Measurements from ENCODE around the gene B3GAT1.
"Not testable (repeated sequence)": the region's sequence is repeated elsewhere in the genome, so short reads cannot be mapped to it uniquely, and the experiment has no call there.

The B3GAT1 gene, protein sequence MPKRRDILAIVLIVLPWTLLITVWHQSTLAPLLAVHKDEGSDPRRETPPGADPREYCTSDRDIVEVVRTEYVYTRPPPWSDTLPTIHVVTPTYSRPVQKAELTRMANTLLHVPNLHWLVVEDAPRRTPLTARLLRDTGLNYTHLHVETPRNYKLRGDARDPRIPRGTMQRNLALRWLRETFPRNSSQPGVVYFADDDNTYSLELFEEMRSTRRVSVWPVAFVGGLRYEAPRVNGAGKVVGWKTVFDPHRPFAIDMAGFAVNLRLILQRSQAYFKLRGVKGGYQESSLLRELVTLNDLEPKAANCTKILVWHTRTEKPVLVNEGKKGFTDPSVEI

DNA sequence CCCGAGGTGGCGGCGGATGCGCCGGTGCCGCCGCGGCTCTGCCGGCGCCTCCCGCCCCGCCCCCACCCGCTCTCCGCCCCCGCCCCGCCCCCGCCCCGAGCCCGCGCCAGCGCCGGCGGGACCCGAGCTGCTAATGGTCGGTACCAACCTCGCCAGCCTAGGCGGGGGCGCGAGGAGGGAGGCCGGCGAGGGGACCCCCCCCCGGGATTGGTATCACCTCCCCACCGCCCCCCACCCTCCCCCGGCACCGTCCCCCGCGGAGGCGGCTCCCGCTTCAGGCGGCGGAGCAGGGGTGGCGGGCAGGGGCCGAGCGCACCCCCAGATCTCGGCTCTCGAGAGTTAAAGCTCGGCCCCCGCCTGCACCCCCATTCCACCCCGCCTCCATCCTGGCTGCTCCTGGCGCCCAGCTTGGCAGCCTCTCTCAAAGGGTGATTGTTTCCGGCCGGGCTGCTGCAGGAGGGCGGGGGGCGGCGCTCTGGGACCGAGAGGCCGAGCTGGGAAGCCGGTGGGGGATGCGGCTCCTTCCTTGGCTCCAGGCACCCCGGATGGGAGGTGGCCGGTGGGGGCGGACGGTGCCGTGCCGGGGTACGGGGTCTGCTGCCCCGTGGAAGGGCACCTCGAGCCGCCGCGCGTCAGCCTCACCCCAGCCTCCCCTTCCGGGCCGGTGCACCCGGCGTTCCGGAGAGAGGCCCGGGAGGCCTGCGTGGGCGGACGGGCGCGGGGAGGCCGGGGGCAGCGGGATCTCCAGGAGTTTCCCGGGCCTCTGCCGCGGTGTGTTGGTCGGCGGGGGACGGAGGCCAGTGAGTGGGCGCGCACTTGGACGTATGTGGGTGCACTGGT, at the start of gene B3GAT1:
Gene B3GAT1 (minus strand): TSS at position 40 of the 840 bp plus-strand sequence. CDS start 24,583 bp downstream, outside the sequence.
- peak; percentile 97 for DNase-seq (ENCODE audit: low spot score)

DNA sequence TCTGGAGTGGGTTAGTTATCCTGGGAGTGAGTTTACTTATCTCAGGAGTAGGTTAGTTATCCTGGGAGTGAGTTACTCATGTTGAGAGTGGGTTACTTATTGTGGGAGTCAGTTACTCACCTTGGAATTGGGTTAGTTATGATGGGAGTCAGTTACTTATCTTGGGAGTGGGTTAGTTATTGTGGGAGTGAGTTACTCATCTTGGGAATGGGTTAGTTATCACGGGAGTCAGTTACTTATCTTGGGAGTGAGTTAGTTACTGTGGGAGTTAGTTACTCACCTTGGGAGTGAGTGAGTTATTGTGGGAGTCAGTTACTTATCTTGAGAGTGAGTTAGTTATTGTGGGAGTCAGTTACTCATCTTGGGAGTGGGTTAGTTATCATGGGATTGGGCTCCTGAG, 49.6 kb upstream of the B3GAT1 start:
- DNase-seq (ENCODE audit: low spot score), result no peak

DNA sequence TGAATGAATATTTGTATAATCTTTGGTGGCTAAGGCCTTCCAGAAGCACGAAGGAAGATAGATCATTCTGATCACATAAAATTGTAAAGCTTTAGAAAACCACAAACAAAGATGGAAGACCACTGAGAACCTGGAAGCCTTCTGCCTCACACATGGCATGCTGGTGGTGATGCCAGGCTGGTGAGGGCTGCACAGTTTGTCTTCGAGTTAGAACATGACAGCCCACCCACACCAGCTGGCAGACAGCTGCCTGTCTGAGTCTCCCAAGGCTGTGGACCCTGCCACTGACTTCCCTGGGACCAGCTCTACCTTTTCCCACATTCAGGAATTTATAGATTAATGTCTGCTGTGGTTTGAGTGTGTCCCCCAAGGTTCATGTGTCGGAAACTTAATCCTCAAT, 48.8 kb upstream of the B3GAT1 start:
- no peak for DNase-seq (ENCODE audit: low spot score)

DNA sequence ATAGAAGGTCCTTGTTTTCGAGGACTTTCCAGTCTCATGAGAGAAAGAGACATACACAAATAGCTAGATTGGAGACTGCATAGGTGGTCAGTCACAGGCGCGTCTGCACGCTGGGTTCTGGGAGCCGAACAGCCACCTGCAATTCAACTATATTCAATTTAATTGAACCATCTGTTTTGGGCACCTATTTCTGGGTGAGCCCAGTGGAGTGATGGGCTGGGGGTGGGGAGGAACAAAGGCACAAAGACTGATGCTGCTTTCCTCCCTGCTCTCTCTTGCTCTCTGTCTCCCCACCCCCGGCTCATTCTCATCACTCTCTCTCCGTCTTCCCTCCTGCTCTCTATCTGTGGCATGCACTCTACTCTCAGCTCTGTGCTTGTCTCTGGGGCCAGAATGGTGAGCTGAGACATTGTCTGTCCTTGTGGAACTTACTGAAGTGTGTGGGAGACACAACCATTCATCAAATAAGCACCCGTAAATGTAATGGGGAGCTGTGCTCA, 48.1 kb upstream of the B3GAT1 start:
- no peak for DNase-seq (ENCODE audit: low spot score)

DNA sequence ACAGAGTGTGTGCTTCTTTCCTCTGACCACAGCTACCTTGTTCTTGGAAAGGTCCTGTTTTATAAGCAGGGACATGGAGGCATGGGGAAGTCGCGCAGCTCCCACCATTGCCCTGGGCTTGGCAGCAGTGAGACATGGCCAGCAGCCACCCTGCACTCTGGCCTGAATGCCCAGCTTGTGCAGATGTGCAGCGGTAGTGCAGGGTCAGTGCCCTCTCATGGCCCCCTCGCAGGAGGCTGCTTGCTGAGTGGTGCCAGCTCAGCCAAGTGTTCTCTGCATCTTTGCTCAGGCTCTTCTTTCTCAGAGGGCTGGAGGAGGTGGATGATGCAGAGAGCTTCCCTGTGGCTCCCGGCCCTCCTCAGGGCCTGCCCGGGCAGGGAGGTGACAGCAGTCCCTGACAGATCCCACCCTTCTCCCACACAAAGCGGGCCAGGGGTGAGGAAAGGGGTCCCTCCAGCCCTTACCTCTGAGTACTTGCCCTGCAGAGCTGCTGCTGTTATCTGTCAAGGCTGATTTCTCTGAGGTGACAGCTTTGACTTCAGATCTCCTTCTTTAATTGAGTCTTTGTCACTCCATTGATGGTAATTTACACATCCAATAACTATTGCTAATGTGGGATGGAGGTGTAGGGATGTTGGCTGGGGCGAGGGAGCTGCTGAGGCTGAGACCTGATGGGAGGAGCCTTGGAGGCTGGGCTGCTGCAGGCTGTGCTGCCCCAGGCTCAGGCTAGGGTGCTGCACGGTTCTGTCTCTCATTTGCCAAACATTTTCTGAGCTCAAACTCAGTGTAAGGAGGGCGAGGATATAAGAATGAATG, 47.4 kb upstream of the B3GAT1 start:
- peak; percentile 47 for DNase-seq (ENCODE audit: low spot score)

DNA sequence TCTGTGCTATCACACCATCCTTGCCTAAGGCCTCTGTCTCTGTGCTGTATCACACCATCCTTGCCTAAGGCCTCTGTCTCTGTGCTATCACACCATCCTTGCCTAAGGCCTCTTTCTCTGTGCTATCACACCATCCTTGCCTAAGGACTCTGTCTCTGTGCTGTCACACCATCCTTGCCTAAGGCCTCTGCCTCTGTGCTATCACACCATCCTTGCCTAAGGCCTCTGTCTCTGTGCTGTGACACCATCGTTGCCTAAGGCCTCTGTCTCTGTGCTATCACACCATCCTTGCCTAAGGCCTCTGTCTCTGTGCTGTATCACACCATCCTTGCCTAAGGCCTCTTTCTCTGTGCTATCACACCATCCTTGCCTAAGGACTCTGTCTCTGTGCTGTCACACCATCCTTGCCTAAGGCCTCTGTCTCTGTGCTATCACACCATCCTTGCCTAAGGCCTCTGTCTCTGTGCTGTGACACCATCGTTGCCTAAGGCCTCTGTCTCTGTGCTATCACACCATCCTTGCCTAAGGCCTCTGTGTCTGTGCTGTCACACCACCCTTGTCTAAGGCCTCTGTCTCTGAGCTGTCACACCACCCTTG, 45.5 kb upstream of the B3GAT1 start:
- DNase-seq (ENCODE audit: low spot score), result not testable (repeated sequence)

DNA sequence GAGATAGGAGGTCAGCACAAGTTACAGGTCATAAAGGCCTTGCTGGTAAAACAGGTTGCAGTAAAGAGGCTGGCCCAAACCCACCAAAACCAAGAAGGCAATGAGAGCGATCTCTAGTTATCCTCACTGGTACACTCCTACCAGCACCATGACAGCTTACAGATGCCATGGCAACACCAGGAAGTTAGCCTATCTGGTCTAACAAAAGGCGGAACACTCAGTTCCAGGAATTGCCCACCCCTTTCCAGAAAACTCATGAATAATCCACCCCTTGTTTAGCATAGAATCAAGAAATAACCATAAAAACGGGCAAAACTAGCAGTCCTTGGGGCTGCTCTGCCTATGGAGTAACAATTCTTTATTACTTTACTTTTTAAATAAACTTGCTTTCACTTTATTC, 43.5 kb upstream of the B3GAT1 start:
- DNase-seq (ENCODE audit: low spot score), result no peak

DNA sequence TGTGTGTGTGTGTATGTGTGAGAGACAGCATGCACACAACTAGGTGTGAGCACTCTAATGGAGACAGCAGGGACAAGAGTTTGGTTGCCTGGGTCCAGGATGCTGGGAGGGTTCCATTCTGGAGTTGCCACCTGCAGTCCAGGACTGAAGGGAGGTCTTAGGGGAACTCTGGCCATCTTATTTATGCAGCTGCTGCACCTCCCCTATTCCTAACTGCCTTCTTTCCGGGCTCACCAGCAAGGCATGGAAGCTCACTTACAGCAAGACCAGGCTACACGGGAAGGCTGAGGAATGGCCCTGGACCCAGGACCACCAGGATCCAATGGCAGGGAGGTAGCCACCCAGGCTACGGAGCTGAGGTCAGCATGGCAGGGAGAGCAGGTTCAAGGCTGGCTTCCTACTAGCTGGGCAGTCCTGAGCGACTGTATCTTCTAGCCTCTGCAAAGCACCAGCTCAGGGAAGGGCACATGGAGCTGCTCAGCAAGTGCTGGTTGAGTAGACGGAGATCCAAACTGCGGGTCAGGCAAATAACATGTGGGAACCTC, 42.2 kb upstream of the B3GAT1 start:
- DNase-seq (ENCODE audit: low spot score), result no peak

DNA sequence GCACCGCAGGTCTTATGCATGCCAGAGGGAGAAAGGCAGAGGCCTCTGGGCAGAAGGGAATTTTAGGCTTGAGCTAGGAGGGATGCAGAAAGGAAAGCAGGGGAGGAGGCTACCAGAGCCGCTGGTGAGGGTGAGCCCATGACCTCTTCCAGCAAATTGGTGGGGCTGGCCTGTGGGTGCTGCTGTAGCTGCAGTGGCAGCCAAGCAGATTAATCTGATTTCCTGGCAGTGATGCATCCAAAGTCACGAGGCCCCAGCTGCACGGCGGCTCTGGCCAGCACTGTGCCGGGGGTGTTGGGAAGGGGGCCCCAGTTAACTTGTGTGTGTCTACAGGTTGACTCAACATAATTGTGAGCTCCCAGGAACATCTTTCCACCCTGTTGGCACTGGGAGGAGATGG, 41.4 kb upstream of the B3GAT1 start:
- peak; percentile 76 for DNase-seq (ENCODE audit: low spot score)

DNA sequence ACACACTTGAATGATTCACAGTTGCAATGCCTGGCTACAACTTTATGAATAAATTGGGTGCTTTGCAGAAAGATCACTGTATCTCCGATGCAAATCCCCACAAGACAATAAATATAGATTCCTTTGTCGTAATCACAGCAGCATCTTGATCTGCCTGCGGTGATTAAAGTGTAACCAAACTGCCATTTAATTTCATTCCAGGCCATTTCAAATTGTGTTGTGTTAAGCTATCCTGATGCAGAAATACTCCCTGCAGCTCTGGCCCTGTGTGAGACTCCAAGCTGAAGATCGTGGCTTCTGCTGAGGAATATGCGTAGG, 40.8 kb upstream of the B3GAT1 start:
- DNase-seq (ENCODE audit: low spot score), result no peak

DNA sequence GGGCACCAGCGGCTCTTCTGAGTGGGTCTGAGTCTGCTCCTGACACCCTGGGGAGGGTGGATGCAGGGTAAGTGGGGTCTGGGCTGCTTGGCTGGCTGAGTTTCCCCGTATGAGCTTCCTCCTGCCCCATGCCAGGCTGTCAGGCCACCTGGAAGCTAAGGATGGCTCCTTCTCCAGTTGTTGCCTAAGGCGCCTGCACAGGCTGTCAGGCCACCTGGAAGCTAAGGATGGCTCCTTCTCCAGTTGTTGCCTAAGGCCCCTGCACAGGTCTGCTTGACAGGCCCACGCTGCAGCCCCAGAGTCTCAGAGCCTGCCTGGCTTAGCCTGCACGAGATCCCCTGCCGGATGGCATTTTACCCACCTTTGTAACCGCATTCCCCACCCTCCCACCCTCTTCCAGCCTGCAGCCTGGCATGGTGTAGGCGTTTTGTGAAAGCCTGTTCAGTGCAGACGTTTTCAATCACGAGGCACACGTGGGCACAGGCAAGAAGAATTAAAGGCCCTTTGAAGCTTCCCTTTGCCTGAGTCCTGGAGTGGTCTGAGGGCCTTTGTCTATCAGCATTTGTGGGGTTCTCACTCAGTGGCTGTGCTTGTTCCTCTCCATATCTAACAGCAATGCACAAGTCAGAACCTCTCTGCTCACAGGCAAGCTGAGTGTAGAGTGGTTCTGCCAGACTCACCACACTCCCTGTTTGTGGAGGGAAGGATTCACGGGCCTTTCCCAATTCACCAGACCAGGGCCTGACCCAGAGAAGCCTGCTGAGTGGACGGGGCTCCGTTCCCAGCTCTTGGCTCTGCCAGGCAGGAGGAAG, 40.2 kb upstream of the B3GAT1 start:
- peak; percentile 51 for DNase-seq (ENCODE audit: low spot score)

DNA sequence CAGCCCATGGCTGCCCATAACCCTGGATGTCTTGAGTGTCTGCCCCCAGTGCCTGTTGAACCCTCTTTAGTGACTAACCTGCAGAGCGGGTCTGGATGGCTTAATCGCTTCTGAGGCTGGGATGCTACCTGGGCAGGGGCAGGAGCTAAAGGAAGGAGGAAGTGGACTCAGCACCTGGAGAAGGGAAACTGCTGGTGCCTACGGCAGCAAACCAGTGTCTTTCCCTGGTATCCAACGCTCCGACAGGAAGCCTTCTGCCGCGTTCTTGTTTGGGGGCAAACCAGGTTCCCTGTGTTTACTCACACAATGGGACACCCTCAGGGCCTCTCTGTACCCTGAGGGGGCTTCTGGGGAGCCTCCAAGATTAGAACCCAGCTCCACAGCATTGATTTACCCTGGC, 38.1 kb upstream of the B3GAT1 start:
- no peak for DNase-seq (ENCODE audit: low spot score)

DNA sequence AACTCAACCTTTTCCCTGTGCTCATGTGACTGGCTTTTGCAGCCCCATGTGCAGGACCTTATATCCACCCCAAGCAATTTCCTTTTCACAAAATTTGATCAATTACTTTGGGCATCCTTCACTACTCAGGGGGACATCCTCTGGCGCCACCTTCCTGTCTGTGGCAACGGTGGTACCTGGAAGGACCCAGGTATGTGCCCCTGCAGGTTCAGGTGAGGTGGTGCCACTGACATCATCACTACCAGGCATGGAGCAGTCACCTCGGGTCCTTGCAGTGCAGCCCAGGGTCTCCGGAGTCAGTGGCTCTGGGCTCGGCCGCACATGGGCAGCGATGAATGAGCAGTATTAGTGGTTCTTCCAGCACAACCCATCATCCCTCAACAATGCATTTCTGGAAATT, 37.7 kb upstream of the B3GAT1 start:
- no peak for DNase-seq (ENCODE audit: low spot score)

DNA sequence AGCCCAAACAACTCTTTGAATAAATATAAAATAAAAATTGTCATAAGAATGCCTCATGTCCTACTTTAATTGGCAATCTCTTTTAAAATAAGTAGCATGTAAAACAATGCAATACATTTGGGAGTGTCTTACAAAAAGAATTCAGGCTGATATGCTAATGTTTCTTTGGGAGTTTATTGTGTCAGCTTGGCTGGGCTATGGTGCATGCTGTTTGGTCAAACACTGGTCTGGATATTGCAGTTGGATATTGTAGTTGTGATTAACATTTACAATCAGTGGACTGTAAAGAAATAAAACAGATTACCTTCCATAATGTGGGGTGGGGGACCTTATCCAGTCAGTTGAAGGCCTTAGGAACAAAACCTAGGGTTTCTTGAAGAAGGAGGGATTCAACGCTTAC, 37.0 kb upstream of the B3GAT1 start:
- no peak for DNase-seq (ENCODE audit: low spot score)

DNA sequence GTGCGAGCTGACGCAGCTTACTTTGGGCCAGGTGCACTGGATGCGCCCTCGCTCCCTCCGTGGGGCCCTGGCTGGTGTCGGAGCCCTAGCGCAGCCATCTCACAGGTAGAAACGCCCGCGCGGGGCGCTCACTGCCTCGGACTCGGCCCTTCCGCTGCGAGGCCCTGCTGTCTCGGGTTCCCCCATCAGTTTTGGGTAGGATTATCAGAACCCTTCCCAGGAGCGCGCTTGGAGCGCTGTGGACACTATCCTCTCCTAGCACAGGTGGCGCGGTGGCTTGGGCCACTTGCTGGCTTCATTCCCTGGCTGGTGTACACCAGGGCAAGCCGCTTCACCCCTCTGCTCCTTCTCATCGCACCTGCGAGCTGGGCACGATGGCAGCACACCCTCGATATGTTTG, 35.7 kb upstream of the B3GAT1 start:
- DNase-seq (ENCODE audit: low spot score), result no peak

DNA sequence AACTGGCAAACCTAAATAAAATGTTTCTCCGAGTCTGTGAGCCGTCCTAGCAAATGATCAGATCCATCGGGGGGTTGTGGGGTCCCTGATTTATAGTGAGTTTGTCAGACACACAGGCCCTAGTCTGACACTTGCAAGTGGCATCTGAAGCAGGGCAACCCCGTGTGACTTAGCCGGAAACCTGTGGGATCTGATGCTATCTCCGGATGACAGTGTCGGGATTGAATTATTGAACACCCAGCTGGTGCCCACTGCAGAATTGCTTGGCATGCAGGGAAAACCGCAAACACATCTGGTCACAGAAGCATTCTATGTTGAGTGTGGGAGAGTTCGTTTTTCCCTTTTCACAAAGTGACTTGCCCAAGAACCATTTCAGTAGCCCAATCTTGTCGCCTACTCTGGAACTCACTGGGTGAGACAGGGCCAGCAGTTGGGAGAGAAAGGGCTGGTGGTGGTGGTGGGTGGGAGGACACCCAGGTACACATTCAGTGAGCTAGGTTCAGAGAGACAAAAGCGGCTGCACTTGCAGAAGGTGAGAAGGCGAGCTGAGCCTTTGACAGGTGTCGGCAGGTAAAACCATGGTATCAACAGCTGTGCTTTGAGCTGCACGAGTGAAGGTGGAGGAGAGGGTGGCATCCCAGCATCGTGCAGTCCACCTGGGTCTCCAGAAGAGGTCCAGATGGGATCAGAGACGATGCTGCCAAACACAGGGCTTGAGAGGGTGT, 33.7 kb upstream of the B3GAT1 start:
- DNase-seq (ENCODE audit: low spot score), result no peak

DNA sequence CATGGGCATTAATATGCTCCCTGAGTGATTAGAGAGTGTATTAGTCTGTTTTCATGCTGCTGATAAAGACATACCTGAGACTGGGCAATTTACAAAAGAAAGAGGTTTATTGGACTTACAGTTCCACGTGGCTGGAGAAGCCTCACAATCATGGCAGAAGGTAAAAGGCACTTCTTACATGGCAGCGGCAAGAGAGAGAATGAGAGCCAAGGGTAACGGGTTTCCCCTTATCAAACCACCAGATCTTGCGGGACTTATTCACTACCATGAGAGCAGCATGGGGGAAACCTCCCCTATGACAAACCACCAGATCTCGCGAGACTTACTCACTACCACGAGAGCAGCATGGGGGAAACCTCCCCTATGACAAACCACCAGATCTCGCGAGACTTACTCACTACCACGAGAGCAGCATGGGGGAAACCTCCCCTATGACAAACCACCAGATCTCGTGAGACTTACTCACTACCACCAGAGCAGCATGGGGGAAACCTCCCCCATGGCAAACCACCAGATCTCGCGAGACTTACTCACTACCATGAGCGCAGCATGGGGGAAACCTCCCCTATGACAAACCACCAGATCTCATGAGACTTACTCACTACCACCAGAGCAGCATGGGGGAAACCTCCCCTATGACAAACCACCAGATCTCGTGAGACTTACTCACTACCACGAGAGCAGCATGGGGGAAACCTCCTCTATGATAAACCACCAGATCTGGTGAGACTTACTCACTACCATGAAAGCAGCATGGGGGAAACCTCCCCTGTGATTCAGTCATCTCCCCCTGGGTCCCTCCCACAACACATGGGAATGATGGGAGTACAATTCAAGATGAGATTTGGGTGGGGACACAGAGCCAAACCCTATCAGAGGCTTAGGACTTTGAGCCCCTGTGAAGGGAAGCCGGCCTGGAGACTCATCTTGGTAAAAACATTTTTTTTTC, 32.4 kb upstream of the B3GAT1 start:
- DNase-seq (ENCODE audit: low spot score), result not testable (repeated sequence)

DNA sequence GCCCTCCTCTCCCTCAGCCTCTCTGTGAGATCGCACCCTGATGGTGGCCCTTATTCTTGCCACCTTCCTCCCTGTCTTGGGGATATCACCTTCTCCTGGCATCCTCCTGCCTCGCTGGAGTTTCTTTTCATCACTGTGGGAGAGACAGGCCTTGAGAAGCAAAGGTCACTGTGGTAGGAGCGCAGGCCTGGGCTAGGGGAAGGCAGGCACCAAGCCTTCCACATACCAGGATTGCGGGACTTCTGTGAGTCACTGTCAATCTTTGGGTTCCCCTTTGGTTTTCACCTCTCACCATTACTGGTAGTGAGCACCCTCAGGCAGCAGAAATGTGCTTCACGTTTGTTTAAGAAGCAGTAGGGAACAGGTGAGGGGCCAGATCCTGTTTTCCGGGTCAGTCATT, 31.2 kb upstream of the B3GAT1 start:
- DNase-seq (ENCODE audit: low spot score), result no peak

DNA sequence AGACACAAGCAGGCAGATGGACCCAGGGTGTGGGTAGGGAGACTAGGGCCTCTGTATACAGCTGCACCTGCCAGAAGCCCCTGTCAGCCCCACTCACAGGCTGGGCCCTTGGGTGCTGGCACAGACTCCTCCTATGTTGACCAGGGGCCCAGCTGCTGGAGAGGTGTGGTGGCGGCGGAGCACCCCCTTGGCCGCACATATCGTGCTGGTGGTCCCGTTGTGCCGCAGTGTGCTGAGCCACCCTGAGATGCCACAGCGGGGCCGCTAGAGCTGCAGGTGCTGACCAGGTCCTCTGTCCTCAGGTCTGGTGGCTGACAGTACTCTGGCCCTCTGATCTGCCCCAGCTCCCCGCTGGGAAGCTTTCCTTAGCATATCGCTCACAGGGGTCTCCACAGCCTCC, 30.2 kb upstream of the B3GAT1 start:
- no peak for DNase-seq (ENCODE audit: low spot score)
